ENCODE measurements around the gene SMO.

DNA sequence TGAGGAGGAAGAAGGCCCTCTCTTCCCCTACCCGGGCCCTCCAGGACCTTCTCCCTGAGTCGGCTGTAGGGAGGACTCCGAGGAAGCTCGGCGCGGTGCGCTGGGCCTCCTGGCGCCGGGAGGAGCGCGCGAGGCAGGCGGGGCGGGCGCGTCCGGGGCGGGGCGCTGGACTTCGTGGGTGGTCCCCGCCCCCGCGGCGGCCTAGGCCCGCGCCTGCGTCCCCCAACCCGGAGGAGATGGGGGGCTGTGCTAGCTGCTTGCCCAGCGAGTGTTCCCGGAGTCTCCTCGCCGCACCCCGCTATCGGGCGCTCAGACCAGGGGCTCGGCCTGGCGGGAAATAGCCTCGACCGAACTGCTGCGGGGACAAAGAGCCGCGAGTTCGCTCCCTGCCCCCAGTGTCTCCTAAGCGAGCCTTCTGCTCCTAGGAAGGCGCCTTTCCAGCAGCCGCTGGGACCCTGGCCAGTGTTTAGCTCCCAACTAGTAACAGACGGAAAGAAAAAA, 19.2 kb upstream of the SMO start:
- TF ChIP-seq TAF1 (IDR thresholded peaks at IDR 0.05; ENCODE audit: borderline replicate concordance, insufficient read depth, low read length) (no peak), SIN3A (IDR thresholded peaks at IDR 0.05; ENCODE audit: borderline replicate concordance, insufficient read depth, low read length) (no peak), POLR2AphosphoS5 (IDR thresholded peaks at IDR 0.05; ENCODE audit: low read depth, low read length) (no peak)
- TF ChIP-seq, protein P1, sequence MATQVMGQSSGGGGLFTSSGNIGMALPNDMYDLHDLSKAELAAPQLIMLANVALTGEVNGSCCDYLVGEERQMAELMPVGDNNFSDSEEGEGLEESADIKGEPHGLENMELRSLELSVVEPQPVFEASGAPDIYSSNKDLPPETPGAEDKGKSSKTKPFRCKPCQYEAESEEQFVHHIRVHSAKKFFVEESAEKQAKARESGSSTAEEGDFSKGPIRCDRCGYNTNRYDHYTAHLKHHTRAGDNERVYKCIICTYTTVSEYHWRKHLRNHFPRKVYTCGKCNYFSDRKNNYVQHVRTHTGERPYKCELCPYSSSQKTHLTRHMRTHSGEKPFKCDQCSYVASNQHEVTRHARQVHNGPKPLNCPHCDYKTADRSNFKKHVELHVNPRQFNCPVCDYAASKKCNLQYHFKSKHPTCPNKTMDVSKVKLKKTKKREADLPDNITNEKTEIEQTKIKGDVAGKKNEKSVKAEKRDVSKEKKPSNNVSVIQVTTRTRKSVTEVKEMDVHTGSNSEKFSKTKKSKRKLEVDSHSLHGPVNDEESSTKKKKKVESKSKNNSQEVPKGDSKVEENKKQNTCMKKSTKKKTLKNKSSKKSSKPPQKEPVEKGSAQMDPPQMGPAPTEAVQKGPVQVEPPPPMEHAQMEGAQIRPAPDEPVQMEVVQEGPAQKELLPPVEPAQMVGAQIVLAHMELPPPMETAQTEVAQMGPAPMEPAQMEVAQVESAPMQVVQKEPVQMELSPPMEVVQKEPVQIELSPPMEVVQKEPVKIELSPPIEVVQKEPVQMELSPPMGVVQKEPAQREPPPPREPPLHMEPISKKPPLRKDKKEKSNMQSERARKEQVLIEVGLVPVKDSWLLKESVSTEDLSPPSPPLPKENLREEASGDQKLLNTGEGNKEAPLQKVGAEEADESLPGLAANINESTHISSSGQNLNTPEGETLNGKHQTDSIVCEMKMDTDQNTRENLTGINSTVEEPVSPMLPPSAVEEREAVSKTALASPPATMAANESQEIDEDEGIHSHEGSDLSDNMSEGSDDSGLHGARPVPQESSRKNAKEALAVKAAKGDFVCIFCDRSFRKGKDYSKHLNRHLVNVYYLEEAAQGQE (IDR thresholded peaks at IDR 0.05; ENCODE audit: insufficient read depth in 1 of 2, low read depth in 2 of 2, low read length in 2 of 2) = no peak

Measured in PFSK-1 (cell line).